Upper lobe of left lung (tissue), 6 donors: ENCODE measurements around the gene MCOLN2. TPM values are rescaled to one million over a fixed set of nuclear protein-coding genes. Genes with fewer than 3 reads are reported as not detected.

Experiments used
- ATAC-seq, 2 donors: fragments of 200-7000 bp; cut with Tn5 transposase; one replicate each; pipeline ENCODE4 v1.9.1; 2022; ENCODE audit warnings: mild to moderate bottlenecking in 2 of 2, moderate library complexity in 2 of 2; ENCODE audit not compliant: low FRiP score in 2 of 2
- DNase-seq, 2 donors: peaks; one replicate each; pipeline ENCODE4 v3.0.0-alpha.2; 2019 to 2020
- H3K27ac ChIP-seq, 4 donors: fragments of 200-600 bp; sonication (generic); one replicate each; pipeline ENCODE4 v1.5.1; 2016 to 2019
- H3K27me3 ChIP-seq, 4 donors: fragments of 200-600 bp; sonication (generic); one replicate each; pipeline ENCODE4 v1.5.1; 2017 to 2019
- H3K36me3 ChIP-seq, 4 donors: fragments of 200-600 bp; sonication (generic); one replicate each; pipeline ENCODE4 v1.5.1; 2016 to 2019
- H3K4me1 ChIP-seq, 4 donors: fragments of 200-600 bp; sonication (generic); one replicate each; pipeline ENCODE4 v1.5.1; 2018 to 2019
- H3K4me3 ChIP-seq, 4 donors: fragments of 200-600 bp; sonication (generic); one replicate each; pipeline ENCODE4 v1.5.1; 2017 to 2019; ENCODE audit warnings: mild to moderate bottlenecking in 2 of 4, moderate library complexity in 1 of 4
- H3K9me3 ChIP-seq, 4 donors: fragments of 200-600 bp; sonication (generic); one replicate each; pipeline ENCODE4 v1.5.1; 2018 to 2019
- CTCF ChIP-seq, 6 experiments: fragments of 450-650 bp in 4 of 6; fragments of 200-600 bp in 2 of 6; sonication (generic) in 2 of 6; IDR thresholded peaks; one replicate each; pipeline ENCODE4 v1.5.1; 2016 to 2019; ENCODE audit warnings: antibody characterized with exemption in 6 of 6
- EP300 ChIP-seq, 4 donors: sonication (generic); formaldehyde crosslinking; IDR thresholded peaks; one replicate each; pipeline ENCODE4 v1.5.1; 2017; ENCODE audit warnings: antibody characterized with exemption in 4 of 4, control low read depth in 2 of 4
- POLR2A ChIP-seq, 4 donors: fragments of 450-650 bp; IDR thresholded peaks; one replicate each; pipeline ENCODE4 v1.5.1; 2016 to 2017; ENCODE audit warnings: antibody characterized with exemption in 4 of 4, mild to moderate bottlenecking in 2 of 4
- POLR2AphosphoS5 ChIP-seq, 2 donors: sonication (generic); formaldehyde crosslinking; IDR thresholded peaks; one replicate each; pipeline ENCODE4 v1.5.1; 2017; ENCODE audit warnings: antibody characterized with exemption in 2 of 2
- WGBS, 2 donors: methylation state at CpG; one replicate each; pipeline ENCODE4 v1.1.5; 2017 to 2018; 5-methylcytosine and 5-hydroxymethylcytosine counted together
- total RNA-seq, 6 donors: library from RNA; depleted of rRNA in 4 of 6; stranded (reverse); fragments of >200 nt in 4 of 6; gene quantifications; one replicate each; pipeline versions ENCODE4 v1.1.0 to v1.2.1, GENCODE V29; 2016 to 2021
- donor health status: DM: no; HTN: no; CAD: no; lungs with moderate emphysema.
- donor health status: DM: no; HTN: yes; CAD: no; lungs with severe emphysema.

Gene MCOLN2
- total RNA-seq, 6 donors from 2014 or later: 5.8 to 41.9 (median 7.4) TPM

DNA sequence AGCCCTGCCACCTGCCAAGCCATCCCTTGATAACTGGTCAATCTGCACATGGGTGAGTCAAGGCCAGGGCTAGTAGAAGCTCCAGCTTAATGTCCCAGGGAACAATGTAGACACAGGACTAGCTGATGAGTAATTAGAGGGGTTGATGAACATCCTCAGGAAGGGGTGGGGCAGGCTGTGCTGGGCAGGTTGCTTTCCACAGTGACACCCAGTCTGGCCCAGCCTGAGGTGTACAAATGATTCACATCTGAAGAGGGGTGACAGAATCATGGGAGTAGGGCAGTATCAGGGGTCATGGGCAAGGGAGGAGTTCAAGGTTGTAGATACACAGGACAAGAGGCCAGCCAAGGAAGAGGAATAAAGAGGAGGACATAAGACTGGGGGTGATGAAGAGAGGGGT, 108.2 kb downstream of the MCOLN2 start:
- peaks cover 0 to 16% (median 10%) of the 10 kb centered on the region in 4 donors for H3K27me3 ChIP-seq
- no peak for TF ChIP-seq POLR2A (IDR thresholded peaks at IDR 0.05)
- TF ChIP-seq POLR2AphosphoS5 (IDR thresholded peaks at IDR 0.05): no peak
- TF ChIP-seq EP300 (IDR thresholded peaks at IDR 0.05): no peak
- TF ChIP-seq CTCF (IDR thresholded peaks at IDR 0.05): no peak
- no peak overlapping the region for H3K4me3 ChIP-seq
- peaks cover 4 to 14% (median 10%) of the 10 kb centered on the region in 4 donors for H3K4me1 ChIP-seq
- H3K36me3 ChIP-seq: no peaks in the 10 kb centered on the region
- ATAC-seq: peak in 1 of 2 donors; percentile 52
- H3K9me3 ChIP-seq: no peaks in the 10 kb centered on the region
- H3K27ac ChIP-seq: no peak overlapping the region
- DNase-seq: no peak

- ATAC-seq (no peak), DNase-seq (no peak)
- WGBS, 2 donors: 82 to 94% methylated on average over 4 of the region's 4 CpGs
- Histone ChIP-seq H3K36me3 (no peaks in the 10 kb centered on the region), H3K27me3 (peaks cover 0 to 3% (median under 1%) of the 10 kb centered on the region in 4 donors), H3K27ac (no peak overlapping the region), H3K4me1 (peaks cover 0 to 2% (median 1%) of the 10 kb centered on the region in 4 donors), H3K9me3 (no peaks in the 10 kb centered on the region), H3K4me3 (no peak overlapping the region)
- TF ChIP-seq CTCF (IDR thresholded peaks at IDR 0.05) (no peak), EP300 (IDR thresholded peaks at IDR 0.05) (no peak), POLR2A (IDR thresholded peaks at IDR 0.05) (no peak), POLR2AphosphoS5 (IDR thresholded peaks at IDR 0.05) (no peak)
Measured at GRCh38 chr1:84887261-84887934, 109.5 kb downstream of the MCOLN2 start.

GRCh38 chr1:84885469-84885868, 111.4 kb downstream of the MCOLN2 start:
- no peak for ATAC-seq
- Histone ChIP-seq H3K4me3 (no peak overlapping the region), H3K36me3 (no peaks in the 10 kb centered on the region), H3K9me3 (no peaks in the 10 kb centered on the region), H3K4me1 (no peaks in the 10 kb centered on the region), H3K27me3 (no peaks in the 10 kb centered on the region), H3K27ac (no peak overlapping the region)
- TF ChIP-seq EP300 (IDR thresholded peaks at IDR 0.05) (no peak), POLR2A (IDR thresholded peaks at IDR 0.05) (no peak), CTCF (IDR thresholded peaks at IDR 0.05) (no peak), POLR2AphosphoS5 (IDR thresholded peaks at IDR 0.05) (no peak)
- DNase-seq: no peak
- WGBS, 2 donors: 64 to 66% methylated on average over 2 of the region's 2 CpGs

- Histone ChIP-seq H3K4me3 (no peak overlapping the region), H3K27me3 (no peaks in the 10 kb centered on the region), H3K4me1 (no peaks in the 10 kb centered on the region), H3K9me3 (no peaks in the 10 kb centered on the region), H3K36me3 (no peaks in the 10 kb centered on the region), H3K27ac (no peak overlapping the region)
- ATAC-seq (no peak), DNase-seq (no peak)
- 45 to 46% methylated on average over 7 of the region's 7 CpGs for WGBS, 2 donors
- TF ChIP-seq CTCF (IDR thresholded peaks at IDR 0.05): no peak
- TF ChIP-seq POLR2A (IDR thresholded peaks at IDR 0.05): no peak
- TF ChIP-seq EP300 (IDR thresholded peaks at IDR 0.05): no peak
- TF ChIP-seq POLR2AphosphoS5 (IDR thresholded peaks at IDR 0.05): no peak
Measured at GRCh38 chr1:84884671-84885389, 112.1 kb downstream of the MCOLN2 start.
